CD4-positive, alpha-beta T cell (primary cell): ENCODE data around the gene ELMO1. TPM values are rescaled to one million over a fixed set of nuclear protein-coding genes. Genes with fewer than 3 reads are reported as not detected.

ENCODE experiments used
- ATAC-seq: fragments of 200-7000 bp; cut with Tn5 transposase; one replicate; pipeline ENCODE4 v1.10.0; 2022; ENCODE audit warnings: mild to moderate bottlenecking; ENCODE audit not compliant: poor library complexity
- CTCF ChIA-PET: fragments of 350-600 bp; sonication (Branson Sonifier 250); formaldehyde crosslinking; loops from one replicate; lab custom pipeline; 2021; ENCODE audit warnings: antibody characterized with exemption, inconsistent platforms; lab: Charles Lee
- POLR2A ChIA-PET: fragments of 350-600 bp; sonication (Branson Sonifier 250); formaldehyde crosslinking; loops from one replicate; lab custom pipeline; 2021; ENCODE audit warnings: antibody characterized with exemption, inconsistent platforms; lab: Charles Lee
- DNase-seq, 14 experiments: peaks; one replicate each; pipeline ENCODE4 v3.0.0-alpha.2; 2013 to 2020; ENCODE audit warnings: mixed read lengths in 2 of 14
- H3K27ac ChIP-seq, 2 donors: one replicate each; pipeline versions ENCODE4 v1.5.1 to v1.7.0; 2013; ENCODE audit warnings: low read length in 2 of 2, low read depth in 1 of 2, mild to moderate bottlenecking in 1 of 2
- H3K27me3 ChIP-seq, 2 experiments: 1 replicate in 1 of 2; 2 replicates in 1 of 2; pipeline versions ENCODE4 v1.6.1 to v1.7.0; 2013; ENCODE audit warnings: low read length in 2 of 2, control low read depth in 1 of 2, mild to moderate bottlenecking in 1 of 2, moderate library complexity in 1 of 2; ENCODE audit not compliant: insufficient read depth in 2 of 2, control insufficient read depth in 1 of 2
- H3K36me3 ChIP-seq: one replicate; pipeline ENCODE4 v1.6.1; 2013; ENCODE audit warnings: low read length, control low read depth; ENCODE audit not compliant: insufficient read depth
- H3K4me1 ChIP-seq: one replicate; pipeline ENCODE4 v1.6.1; 2013; ENCODE audit warnings: low read length, control low read depth; ENCODE audit not compliant: insufficient read depth
- H3K4me3 ChIP-seq: one replicate; pipeline ENCODE4 v1.5.1; 2013; ENCODE audit warnings: mild to moderate bottlenecking, low read length, moderate library complexity
- H3K9me3 ChIP-seq, 2 experiments: 1 replicate in 1 of 2; 2 replicates in 1 of 2; pipeline versions ENCODE4 v1.6.1 to v1.7.0; 2013; ENCODE audit warnings: low read length in 2 of 2, mild to moderate bottlenecking in 2 of 2, control low read depth in 1 of 2, moderate library complexity in 1 of 2; ENCODE audit not compliant: control insufficient read depth in 1 of 2, insufficient read depth in 1 of 2
- H3K27ac Mint-ChIP-seq: one replicate; pipeline ENCODE4 v1.8.0; 2020; ENCODE audit warnings: mixed read lengths
- H3K27me3 Mint-ChIP-seq: one replicate; pipeline ENCODE4 v1.8.0; 2021; ENCODE audit warnings: mixed read lengths
- H3K36me3 Mint-ChIP-seq: one replicate; pipeline ENCODE4 v1.8.0; 2021; ENCODE audit warnings: low read depth, mixed read lengths
- H3K4me1 Mint-ChIP-seq: one replicate; pipeline ENCODE4 v1.8.0; 2021; ENCODE audit warnings: low read depth, mixed read lengths
- H3K4me3 Mint-ChIP-seq: one replicate; pipeline ENCODE4 v1.8.0; 2020; ENCODE audit warnings: mild to moderate bottlenecking, mixed read lengths
- H3K9me3 Mint-ChIP-seq: one replicate; pipeline ENCODE4 v1.8.0; 2020; ENCODE audit warnings: mixed read lengths
- intact Hi-C, 2 experiments: fragments of 100-400 bp; cut with DNase I in 1 of 2; cut with micrococcal nuclease in 1 of 2; formaldehyde crosslinking; loops; one replicate each; pipeline versions ENCODE4 v1.15.1 to v1.9.0; 2023 to 2025; cut with DNase I, micrococcal nuclease
- total RNA-seq, 174 experiments: library from RNA in 2 of 174; stranded (reverse) in 2 of 174; gene quantifications; one replicate each; pipeline ENCODE4 v1.2.3 and lab custom pipeline; 2021 to 2026
- TF ChIP-seq, protein P1 (sequence below): fragments of 200-600 bp; IDR thresholded peaks from one replicate; pipeline ENCODE4 v1.8.0; 2022; ENCODE audit warnings: antibody characterized with exemption, mild to moderate bottlenecking

The ELMO1 gene
- total RNA-seq, 2 experiments from 2014 or later, result 117 to 120 TPM

DNA sequence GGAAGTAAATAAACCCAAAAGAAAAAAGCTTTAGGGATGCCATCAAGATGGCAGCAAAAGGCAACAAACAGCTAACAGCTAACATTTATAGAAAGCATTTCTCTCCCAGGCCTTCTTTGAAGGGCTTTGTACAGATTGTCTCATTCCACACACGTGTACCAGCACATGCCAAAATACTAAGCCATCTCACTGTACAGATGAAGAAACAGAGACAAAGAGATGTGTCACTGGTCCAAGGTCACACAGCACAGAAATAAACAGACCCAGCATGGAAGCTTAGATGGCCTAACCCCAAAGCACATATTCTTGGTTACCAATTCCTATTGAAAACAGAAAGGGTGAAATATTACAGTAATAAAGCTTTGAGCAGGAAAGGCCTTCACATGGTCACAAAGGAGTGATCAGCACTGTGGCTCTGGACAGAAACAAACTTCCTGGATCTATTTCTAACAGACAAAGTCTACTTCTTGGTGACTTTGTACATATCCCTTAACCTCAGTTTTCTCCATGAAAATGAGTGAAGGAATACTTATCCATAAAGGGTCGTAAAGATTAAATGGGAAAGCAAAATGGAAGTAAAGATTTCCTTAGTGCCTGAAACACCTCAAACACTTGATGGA is 346.0 kb downstream of the ELMO1 start:
- Mint-ChIP-seq H3K9me3 (no peaks in the 10 kb centered on the region), H3K4me1 (peaks cover 70% of the 10 kb centered on the region), H3K4me3 (no peak overlapping the region), H3K36me3 (peaks cover 31% of the 10 kb centered on the region), H3K27me3 (no peaks in the 10 kb centered on the region), H3K27ac (no peak overlapping the region)
- Histone ChIP-seq H3K4me3 (no peak overlapping the region), H3K27me3 (no peaks in the 10 kb centered on the region), H3K27ac (no peak overlapping the region), H3K36me3 (peaks cover 14% of the 10 kb centered on the region), H3K4me1 (peaks cover 17% of the 10 kb centered on the region), H3K9me3 (no peaks in the 10 kb centered on the region)
- ATAC-seq (no peak), DNase-seq (no peak)
- TF ChIP-seq, protein P1, sequence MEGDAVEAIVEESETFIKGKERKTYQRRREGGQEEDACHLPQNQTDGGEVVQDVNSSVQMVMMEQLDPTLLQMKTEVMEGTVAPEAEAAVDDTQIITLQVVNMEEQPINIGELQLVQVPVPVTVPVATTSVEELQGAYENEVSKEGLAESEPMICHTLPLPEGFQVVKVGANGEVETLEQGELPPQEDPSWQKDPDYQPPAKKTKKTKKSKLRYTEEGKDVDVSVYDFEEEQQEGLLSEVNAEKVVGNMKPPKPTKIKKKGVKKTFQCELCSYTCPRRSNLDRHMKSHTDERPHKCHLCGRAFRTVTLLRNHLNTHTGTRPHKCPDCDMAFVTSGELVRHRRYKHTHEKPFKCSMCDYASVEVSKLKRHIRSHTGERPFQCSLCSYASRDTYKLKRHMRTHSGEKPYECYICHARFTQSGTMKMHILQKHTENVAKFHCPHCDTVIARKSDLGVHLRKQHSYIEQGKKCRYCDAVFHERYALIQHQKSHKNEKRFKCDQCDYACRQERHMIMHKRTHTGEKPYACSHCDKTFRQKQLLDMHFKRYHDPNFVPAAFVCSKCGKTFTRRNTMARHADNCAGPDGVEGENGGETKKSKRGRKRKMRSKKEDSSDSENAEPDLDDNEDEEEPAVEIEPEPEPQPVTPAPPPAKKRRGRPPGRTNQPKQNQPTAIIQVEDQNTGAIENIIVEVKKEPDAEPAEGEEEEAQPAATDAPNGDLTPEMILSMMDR, result no peak
- CTCF ChIA-PET, result interaction anchor here (0.7 kb wide), 1 partner anchor 31 kb away, joined by 3 read pairs; no protein-coding TSS in a partner anchor
- POLR2A ChIA-PET, result no interaction called here
- intact Hi-C loops, result no loop called here

DNA sequence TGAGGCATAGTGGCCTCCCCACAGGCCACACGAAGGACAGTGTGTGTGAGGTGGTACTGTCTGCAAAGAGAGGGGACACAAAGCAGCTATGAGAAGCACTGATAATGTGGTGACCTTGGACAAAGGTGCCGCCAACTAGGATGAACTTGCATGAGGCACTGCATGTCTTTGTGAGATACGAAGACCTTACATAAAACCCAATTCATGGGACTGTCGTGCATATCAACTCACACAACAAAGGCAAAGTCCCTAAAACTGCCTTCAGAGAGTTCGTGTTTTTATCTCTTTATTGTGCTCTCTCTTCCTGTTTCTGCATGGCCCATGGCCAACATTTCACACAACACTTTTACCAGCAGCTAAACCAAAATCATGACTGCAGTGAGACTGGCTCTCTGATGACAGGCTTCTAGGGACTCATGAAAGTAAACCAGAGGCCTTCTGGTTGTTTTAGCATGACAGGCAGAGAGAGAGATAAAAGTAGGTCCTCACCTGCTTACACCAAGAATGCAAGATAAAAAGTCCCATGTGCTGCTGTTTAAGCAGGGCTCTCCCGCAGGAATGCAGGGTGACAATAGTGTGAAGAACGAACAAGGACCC is 347.8 kb downstream of the ELMO1 start:
- TF ChIP-seq, protein P1, result no peak
- H3K9me3 ChIP-seq, result no peaks in the 10 kb centered on the region
- H3K27me3 ChIP-seq, result no peaks in the 10 kb centered on the region
- peak in 3 of 14 experiments; percentile 5 to 20 (median 12) for DNase-seq
- ATAC-seq, result peak; percentile 61
- H3K36me3 Mint-ChIP-seq, result peaks cover 35% of the 10 kb centered on the region
- peaks cover 8% of the 10 kb centered on the region for H3K36me3 ChIP-seq
- CTCF ChIA-PET, result no interaction called here
- peak overlapping the region; percentile 16 for H3K27ac Mint-ChIP-seq
- intact Hi-C loops, result no loop called here
- no peaks in the 10 kb centered on the region for H3K27me3 Mint-ChIP-seq
- no peak overlapping the region for H3K4me3 Mint-ChIP-seq
- H3K27ac ChIP-seq, result no peak overlapping the region
- peaks cover 57% of the 10 kb centered on the region for H3K4me1 Mint-ChIP-seq
- H3K4me1 ChIP-seq, result peaks cover 17% of the 10 kb centered on the region
- POLR2A ChIA-PET, result no interaction called here
- no peaks in the 10 kb centered on the region for H3K9me3 Mint-ChIP-seq
- H3K4me3 ChIP-seq, result no peak overlapping the region

DNA sequence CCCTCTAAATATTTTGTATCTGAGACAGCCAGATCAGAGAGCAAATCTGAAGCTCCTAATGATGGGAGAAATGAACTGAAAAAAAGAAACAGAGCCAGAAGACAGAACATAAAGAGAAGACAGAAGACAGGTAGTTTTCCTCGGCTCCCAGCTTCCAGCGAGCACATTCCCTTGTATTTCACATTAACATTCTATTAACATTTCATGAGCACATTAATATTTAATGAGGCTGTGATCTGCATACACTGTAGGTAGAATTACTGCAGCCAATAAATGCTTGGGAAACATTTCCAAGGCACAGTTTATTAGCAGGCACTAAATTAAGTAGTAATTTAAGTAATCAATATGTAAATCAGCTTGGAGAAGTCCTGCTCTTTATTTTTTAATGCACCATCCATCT is 349.9 kb downstream of the ELMO1 start:
- Histone ChIP-seq H3K4me1 (peaks cover 17% of the 10 kb centered on the region), H3K9me3 (no peaks in the 10 kb centered on the region), H3K27ac (no peak overlapping the region), H3K36me3 (peaks cover 27% of the 10 kb centered on the region), H3K4me3 (no peak overlapping the region), H3K27me3 (no peaks in the 10 kb centered on the region)
- Mint-ChIP-seq H3K4me1 (peaks cover 46% of the 10 kb centered on the region), H3K27me3 (no peaks in the 10 kb centered on the region), H3K36me3 (peaks cover 44% of the 10 kb centered on the region), H3K9me3 (no peaks in the 10 kb centered on the region), H3K27ac (peak overlapping the region; percentile 9), H3K4me3 (no peak overlapping the region)
- intact Hi-C loops, result no loop called here
- ATAC-seq (no peak), DNase-seq (no peak)
- ChIA-PET CTCF (interaction anchor here (1.4 kb wide), 1 partner anchor 47 kb away, joined by 3 read pairs; no protein-coding TSS in a partner anchor), POLR2A (no interaction called here)
- TF ChIP-seq, protein P1, result no peak
